DMS53 treated with DMSO at 0.1 percent for 48 hours (cell line): ENCODE results near the gene ZNF205.

Source experiments
- DNase-seq: peaks from one replicate; lab custom pipeline; 2025; ENCODE audit not compliant: unreplicated experiment; lab: John Stamatoyannopoulos, UW

The ZNF205 gene

GRCh38 chr16:3084969-3085670, 27.3 kb upstream of the ZNF205 start:
- DNase-seq: no peak

- no peak for DNase-seq
Observed at GRCh38 chr16:3085868-3086595, 26.4 kb upstream of the ZNF205 start.

- no peak for DNase-seq
Observed at GRCh38 chr16:3086596-3087242, 25.7 kb upstream of the ZNF205 start.

GRCh38 chr16:3087243-3088235, 24.8 kb upstream of the ZNF205 start:
- DNase-seq: no peak

GRCh38 chr16:3088450-3088849, 23.9 kb upstream of the ZNF205 start:
- DNase-seq: no peak

- no peak for DNase-seq
Observed at GRCh38 chr16:3088925-3089716, 23.3 kb upstream of the ZNF205 start.

GRCh38 chr16:3089717-3090592, 22.4 kb upstream of the ZNF205 start:
- peak; percentile 72 for DNase-seq

GRCh38 chr16:3091551-3091950, 20.8 kb upstream of the ZNF205 start:
- DNase-seq: no peak

GRCh38 chr16:3092501-3092941, 19.9 kb upstream of the ZNF205 start:
- DNase-seq: no peak

- DNase-seq: peak; percentile 13
Observed at GRCh38 chr16:3094289-3095027, 17.9 kb upstream of the ZNF205 start.

- DNase-seq: no peak
Observed at GRCh38 chr16:3095869-3096268, 16.5 kb upstream of the ZNF205 start.

GRCh38 chr16:3096362-3096761, 16.0 kb upstream of the ZNF205 start:
- DNase-seq: no peak

GRCh38 chr16:3097266-3097665, 15.1 kb upstream of the ZNF205 start:
- DNase-seq: no peak

GRCh38 chr16:3098459-3099394, 13.7 kb upstream of the ZNF205 start, which contains the start of gene ZSCAN10:
TSS of gene ZSCAN10 (minus strand) at chr16:3099294. CDS start at chr16:3092937, 6,357 bp downstream.
- DNase-seq: no peak

GRCh38 chr16:3099395-3099731, 13.0 kb upstream of the ZNF205 start:
- DNase-seq: no peak

- peak; percentile 71 for DNase-seq
Observed at GRCh38 chr16:3099732-3100499, 12.5 kb upstream of the ZNF205 start.
